Osteoblast (primary cell): ENCODE data around the gene ZSWIM3. TPM values are rescaled to one million over a fixed set of nuclear protein-coding genes. Genes with fewer than 3 reads are reported as not detected.

Source experiments
- DNase-seq: peaks from one replicate; pipeline ENCODE4 v3.0.0; 2011; ENCODE audit warnings: low spot score, mixed read lengths; ENCODE audit not compliant: insufficient read length; ENCODE audit errors: missing footprints
- H2AFZ ChIP-seq: 2 replicates; pipeline ENCODE4 v1.6.0; 2011; ENCODE audit warnings: mild to moderate bottlenecking, low read length
- H3K27ac ChIP-seq: 2 replicates; pipeline ENCODE4 v1.5.1; 2011; ENCODE audit warnings: mild to moderate bottlenecking, low read depth, low read length, moderate library complexity
- H3K27me3 ChIP-seq: 2 replicates; pipeline ENCODE4 v1.6.0; 2012; ENCODE audit warnings: mild to moderate bottlenecking, control low read depth, inconsistent platforms, low read length, moderate library complexity; ENCODE audit not compliant: insufficient read depth
- H3K36me3 ChIP-seq: 2 replicates; pipeline ENCODE4 v1.5.1; 2011; ENCODE audit warnings: mild to moderate bottlenecking, low read length, control low read depth, moderate library complexity; ENCODE audit not compliant: insufficient read depth
- H3K4me1 ChIP-seq: 2 replicates; pipeline ENCODE4 v1.5.1; 2011; ENCODE audit warnings: mild to moderate bottlenecking, low read length, control low read depth, moderate library complexity; ENCODE audit not compliant: insufficient read depth
- H3K4me2 ChIP-seq: 2 replicates; pipeline ENCODE4 v1.6.0; 2011; ENCODE audit warnings: mild to moderate bottlenecking, low read length; ENCODE audit not compliant: insufficient read depth
- H3K4me3 ChIP-seq: fragments of 200-600 bp; sonication (generic); 3 replicates; pipeline ENCODE4 v1.5.1; 2012; ENCODE audit warnings: mild to moderate bottlenecking, low read length, inconsistent platforms; ENCODE audit not compliant: insufficient read depth
- H3K79me2 ChIP-seq: 2 replicates; pipeline ENCODE4 v1.6.0; 2012; ENCODE audit warnings: mild to moderate bottlenecking, low read length, control low read depth, inconsistent platforms; ENCODE audit not compliant: insufficient read depth
- H3K9me3 ChIP-seq: 2 replicates; pipeline ENCODE4 v1.5.1; 2011; ENCODE audit warnings: low read depth, low read length, control low read depth
- H4K20me1 ChIP-seq: 2 replicates; pipeline ENCODE4 v1.6.0; 2012; ENCODE audit warnings: mild to moderate bottlenecking, low read length, control low read depth; ENCODE audit not compliant: insufficient read depth
- CTCF ChIP-seq: IDR thresholded peaks from 2 replicates; pipeline ENCODE4 v1.5.1; 2011; ENCODE audit warnings: mild to moderate bottlenecking, low read depth, low read length, moderate library complexity; ENCODE audit errors: extremely low read depth
- total RNA-seq: library from RNA; depleted of rRNA; stranded (reverse); fragments of >200 nt; gene quantifications from 2 replicates; pipeline ENCODE4 v1.2.3, GENCODE V29; 2012

ZSWIM3 gene
- total RNA-seq, 1 donor = 4.7 TPM

DNA sequence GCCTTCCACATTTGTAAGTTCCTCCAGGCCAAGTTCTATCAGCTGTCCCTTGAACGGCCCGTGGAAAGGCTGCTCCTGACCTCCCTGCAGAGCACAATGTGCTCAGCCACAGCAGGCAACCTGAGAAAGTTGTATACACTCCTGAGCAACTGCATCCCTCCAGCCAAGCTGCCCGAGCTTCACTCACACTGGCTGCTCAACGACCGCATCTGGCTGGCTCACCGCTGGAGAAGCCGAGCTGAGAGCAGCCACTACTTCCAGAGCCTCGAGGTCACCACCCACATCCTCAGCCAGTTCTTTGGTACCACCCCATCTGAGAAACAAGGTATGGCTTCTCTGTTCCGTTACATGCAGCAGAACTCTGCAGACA is 25.7 kb downstream of the ZSWIM3 start:
- Histone ChIP-seq H3K79me2 (peaks cover 25% of the 10 kb centered on the region), H3K27ac (no peak overlapping the region), H3K4me3 (no peak overlapping the region), H3K4me2 (no peak overlapping the region), H3K9me3 (no peaks in the 10 kb centered on the region), H3K36me3 (peaks cover 23% of the 10 kb centered on the region), H2AFZ (no peak overlapping the region), H3K27me3 (no peaks in the 10 kb centered on the region), H4K20me1 (peaks cover 6% of the 10 kb centered on the region), H3K4me1 (peaks cover 19% of the 10 kb centered on the region)
- no peak for DNase-seq
- no peak for TF ChIP-seq CTCF

DNA sequence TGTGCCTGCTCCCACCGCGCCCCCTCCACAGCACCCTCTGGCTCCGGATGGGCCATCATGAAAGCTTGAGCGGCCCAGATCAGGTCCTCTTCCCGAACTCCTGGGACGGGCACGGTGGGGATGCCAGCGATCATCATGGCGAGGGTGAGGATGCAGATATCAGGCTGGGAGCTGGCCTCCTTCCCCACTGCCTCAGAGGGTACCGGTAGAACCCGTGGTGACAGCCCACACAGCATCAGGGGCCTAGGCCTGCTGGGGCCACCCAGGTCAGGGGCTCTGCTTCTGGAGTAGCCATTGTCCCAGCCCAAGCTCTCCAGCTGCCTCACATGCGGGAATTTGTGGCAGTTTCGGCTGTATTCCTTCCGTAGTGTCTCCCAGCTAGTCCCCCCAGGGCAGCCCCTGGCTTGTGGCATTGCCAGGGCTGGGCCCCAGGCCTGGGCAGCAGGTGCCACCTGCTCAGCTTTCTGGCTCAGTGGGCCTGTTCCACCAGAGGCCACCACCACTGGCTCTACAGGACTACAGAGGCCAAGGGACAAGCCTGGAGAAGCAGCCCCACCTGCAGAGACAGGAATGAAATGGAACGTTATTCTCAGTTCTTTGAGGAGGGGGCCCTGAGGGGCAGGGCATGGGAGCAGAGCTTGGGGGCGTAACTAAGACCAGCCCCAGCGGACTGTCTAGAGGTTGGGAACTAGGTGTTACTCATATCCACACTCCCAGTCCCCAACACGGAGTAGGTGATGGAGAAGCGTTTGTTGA is 29.4 kb downstream of the ZSWIM3 start:
- H3K36me3 ChIP-seq = peaks cover 20% of the 10 kb centered on the region
- no peak overlapping the region for H3K4me3 ChIP-seq
- H3K4me1 ChIP-seq = peaks cover 28% of the 10 kb centered on the region
- no peak overlapping the region for H3K4me2 ChIP-seq
- no peaks in the 10 kb centered on the region for H3K9me3 ChIP-seq
- H3K27me3 ChIP-seq = no peaks in the 10 kb centered on the region
- TF ChIP-seq CTCF = no peak
- peaks cover 25% of the 10 kb centered on the region for H3K79me2 ChIP-seq
- H3K27ac ChIP-seq = no peak overlapping the region
- peak; percentile 56 for DNase-seq
- no peak overlapping the region for H2AFZ ChIP-seq
- H4K20me1 ChIP-seq = peaks cover 6% of the 10 kb centered on the region

DNA sequence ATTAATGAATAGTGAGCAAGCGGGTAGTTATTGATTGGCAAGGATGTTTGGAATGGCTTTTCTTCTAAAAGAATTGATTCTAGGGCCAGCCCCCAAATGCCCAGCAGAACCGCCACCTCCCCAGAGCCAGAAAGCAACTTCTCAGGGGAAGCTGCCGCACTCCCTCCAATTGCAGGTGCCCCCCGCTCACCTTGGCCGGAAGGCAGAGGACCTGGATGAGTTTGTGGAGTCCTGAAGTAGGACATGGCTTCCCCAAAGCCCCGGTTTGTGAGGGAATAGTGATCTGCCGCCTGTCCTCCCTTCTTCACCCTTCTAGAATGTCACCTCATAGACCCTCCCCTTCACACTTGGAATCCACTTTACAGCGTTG is 29.9 kb downstream of the ZSWIM3 start, which contains the start of gene SPATA25:
Gene SPATA25, minus strand, starts transcription at position 277 of the 370 bp plus-strand sequence. Its CDS starts 32 bp downstream, at position 245.
- H3K36me3 ChIP-seq = peaks cover 20% of the 10 kb centered on the region
- peaks cover 27% of the 10 kb centered on the region for H3K79me2 ChIP-seq
- no peak within 1 kb of the TSS for H3K4me3 ChIP-seq
- peak; percentile 42 for DNase-seq
- TF ChIP-seq CTCF = no peak
- H3K9me3 ChIP-seq = no peaks in the 10 kb centered on the region
- no peak within 1 kb of the TSS for H3K27ac ChIP-seq
- H3K27me3 ChIP-seq = no peaks in the 10 kb centered on the region
- peaks cover 10% of the 10 kb centered on the region for H4K20me1 ChIP-seq
- H3K4me2 ChIP-seq = no peak within 1 kb of the TSS
- H2AFZ ChIP-seq = no peak within 1 kb of the TSS
- H3K4me1 ChIP-seq = peaks cover 34% of the 10 kb centered on the region

DNA sequence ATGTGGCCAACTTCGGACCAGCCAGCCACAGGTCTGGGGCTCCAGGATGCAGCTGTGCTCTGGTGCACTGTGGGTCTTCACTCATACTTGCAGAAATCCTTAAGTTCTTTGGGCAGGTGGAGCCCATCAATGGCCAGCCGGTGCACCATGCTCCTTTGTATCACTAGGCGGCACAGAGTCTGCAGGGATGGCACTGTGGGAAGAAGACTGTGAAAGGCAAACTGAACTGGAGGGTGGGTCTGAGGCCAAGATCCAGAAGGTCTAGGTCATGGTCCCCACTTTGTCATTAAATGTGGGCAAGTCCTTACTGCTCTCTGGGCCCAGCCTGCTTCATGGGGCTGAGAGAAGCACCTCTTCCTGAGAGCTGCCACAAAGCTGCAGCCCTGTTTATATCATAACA is 31.3 kb downstream of the ZSWIM3 start:
- no peak overlapping the region for H3K4me2 ChIP-seq

More for the DNA sequence above, 31.3 kb downstream of the ZSWIM3 start:
- TF ChIP-seq CTCF = no peak
- H4K20me1 ChIP-seq = peaks cover 20% of the 10 kb centered on the region
- no peak overlapping the region for H3K27ac ChIP-seq
- no peaks in the 10 kb centered on the region for H3K27me3 ChIP-seq
- peak; percentile 71 for DNase-seq
- peaks cover 24% of the 10 kb centered on the region for H3K79me2 ChIP-seq
- peaks cover 18% of the 10 kb centered on the region for H3K36me3 ChIP-seq
- H3K9me3 ChIP-seq = no peaks in the 10 kb centered on the region
- no peak overlapping the region for H2AFZ ChIP-seq
- H3K4me1 ChIP-seq = peaks cover 38% of the 10 kb centered on the region
- no peak overlapping the region for H3K4me3 ChIP-seq
